ENCODE data around the gene SPG11.
"Not testable (repeated sequence)": the region's sequence is repeated elsewhere in the genome, so short reads cannot be mapped to it uniquely, and the experiment has no call there.

SPG11 gene

DNA sequence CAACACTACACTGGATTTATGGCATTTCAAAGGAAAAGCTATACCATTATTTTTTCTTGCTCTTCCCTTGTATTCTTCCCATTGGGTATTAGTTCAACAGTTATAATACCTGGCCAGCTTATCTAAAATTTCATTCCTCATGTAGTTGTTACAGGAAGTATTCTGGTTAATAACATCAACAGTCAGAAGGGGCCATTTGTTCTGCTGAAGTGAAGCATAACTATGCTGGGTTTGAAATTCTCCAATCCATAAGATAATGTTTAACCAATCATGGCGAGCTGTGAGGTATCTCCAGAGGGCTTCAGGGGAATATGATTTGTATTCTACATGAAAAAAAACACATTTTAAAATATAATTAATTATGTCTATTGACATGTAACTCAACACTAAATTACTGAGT is 43.4 kb downstream of the SPG11 start:
- DNase-seq = no peak

- DNase-seq = no peak
Measured at GRCh38 chr15:44616974-44617373, 46.5 kb downstream of the SPG11 start.

DNA sequence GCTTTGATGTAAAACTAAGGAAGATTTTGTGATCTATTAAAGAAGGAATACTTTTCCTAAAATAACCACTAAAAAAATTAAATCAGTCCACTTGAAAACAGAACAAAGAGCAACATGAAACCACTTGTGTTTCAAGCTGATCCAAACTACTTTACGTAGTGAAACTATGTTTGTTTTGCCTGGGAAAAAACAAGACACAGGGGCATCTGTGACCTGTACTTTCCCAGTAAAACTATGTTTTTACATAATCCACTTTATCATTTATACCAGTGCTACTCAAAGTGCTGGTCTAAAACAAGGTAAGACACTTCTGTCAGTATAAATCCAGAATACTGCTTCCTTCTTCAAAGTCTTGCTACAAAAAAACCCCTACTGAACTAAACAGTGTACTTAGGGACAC is 56.7 kb downstream of the SPG11 start:
- no peak for DNase-seq

GRCh38 chr15:44603126-44603525 is 60.3 kb downstream of the SPG11 start:
- no peak for DNase-seq

GRCh38 chr15:44598892-44599291 is 64.6 kb downstream of the SPG11 start:
- no peak for DNase-seq

GRCh38 chr15:44598066-44598465 is 65.4 kb downstream of the SPG11 start:
- no peak for DNase-seq

- DNase-seq = no peak
Measured at GRCh38 chr15:44596511-44597010, 66.9 kb downstream of the SPG11 start.

- DNase-seq = no peak
Measured at GRCh38 chr15:44595656-44596510, 67.6 kb downstream of the SPG11 start.

GRCh38 chr15:44595246-44595645 is 68.2 kb downstream of the SPG11 start:
- DNase-seq = no peak

- no peak for DNase-seq
Measured at GRCh38 chr15:44593042-44593736, 70.3 kb downstream of the SPG11 start.

DNA sequence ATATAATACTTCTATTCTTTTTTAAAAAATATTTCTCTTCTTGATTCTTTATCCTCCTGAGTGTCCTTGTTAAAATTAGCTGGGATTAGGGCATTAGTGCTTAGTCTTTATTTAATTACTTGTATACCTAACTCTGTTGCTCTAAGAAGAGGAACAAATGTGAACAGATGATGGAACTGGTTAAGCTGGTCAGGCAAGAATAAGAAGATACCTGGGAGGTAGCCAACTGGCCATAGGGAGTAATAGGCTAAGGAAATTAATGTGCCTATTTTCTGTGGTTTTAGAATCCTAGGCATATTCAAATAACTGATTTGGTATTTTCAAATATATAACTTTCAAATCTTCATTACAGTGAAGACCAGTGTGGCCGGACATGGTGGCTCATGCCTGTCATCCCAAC is 72.1 kb downstream of the SPG11 start:
- DNase-seq = no peak

GRCh38 chr15:44588541-44588940 is 74.9 kb downstream of the SPG11 start:
- DNase-seq = no peak

DNA sequence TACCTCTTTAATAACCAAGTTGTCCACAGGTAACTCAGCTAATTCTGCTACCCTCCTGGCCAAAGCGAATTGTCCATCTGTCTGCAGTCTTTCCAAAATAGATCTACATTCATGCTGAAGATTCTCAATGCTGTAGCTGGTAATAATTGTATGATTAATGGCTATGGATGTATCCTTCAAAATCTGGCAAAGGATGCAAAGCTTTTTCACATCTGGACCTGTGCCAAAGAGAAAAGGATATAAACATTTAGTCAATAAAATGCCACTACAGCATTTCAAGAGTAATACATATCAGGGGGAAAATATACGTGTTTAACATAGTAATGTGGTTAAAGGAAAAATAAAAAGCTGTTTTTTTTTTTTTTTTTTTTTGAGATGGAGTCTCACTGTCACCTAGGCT is 77.8 kb downstream of the SPG11 start:
- no peak for DNase-seq

GRCh38 chr15:44584162-44584749 is 79.2 kb downstream of the SPG11 start:
- DNase-seq = no peak

GRCh38 chr15:44580105-44580504 is 83.4 kb downstream of the SPG11 start:
- DNase-seq = no peak

DNA sequence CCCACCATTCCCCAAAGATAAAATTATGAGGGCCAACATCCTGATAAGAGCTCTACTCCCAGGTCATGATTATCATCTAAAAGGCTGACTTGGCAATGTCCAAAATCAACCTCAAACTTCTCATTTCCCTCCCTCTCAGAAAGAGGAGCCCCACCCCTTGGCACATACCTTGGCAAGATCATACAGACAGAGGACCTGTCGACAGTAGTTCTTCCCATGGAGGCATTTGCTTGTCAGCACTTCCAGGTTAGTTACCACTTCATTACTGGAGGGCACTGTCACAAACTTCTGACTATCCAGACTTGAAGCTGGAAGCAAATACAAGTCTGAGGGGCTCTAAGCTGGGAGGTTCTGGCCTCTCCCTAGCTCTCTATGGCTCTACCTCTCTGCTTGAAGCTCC is 88.7 kb downstream of the SPG11 start:
- no peak for DNase-seq

DNA sequence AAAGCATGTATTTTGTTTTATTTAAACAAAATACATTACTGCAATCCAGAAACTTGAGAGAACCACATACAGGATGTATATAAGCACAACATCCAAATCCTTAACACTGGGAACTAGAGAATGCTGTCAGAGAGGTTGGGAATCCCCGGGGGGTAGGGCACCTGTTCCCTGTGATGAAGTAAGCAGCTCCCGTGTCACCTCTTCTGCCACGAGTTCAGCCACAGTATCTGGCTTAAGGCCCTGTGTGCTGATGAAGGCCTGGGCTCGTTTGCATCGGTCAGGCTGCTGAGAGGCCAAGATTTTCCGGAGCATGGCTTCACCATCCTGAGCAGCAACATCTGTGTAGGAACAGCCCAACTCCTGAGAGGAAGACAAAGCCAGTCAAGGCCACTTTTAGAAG is 90.1 kb downstream of the SPG11 start:
- no peak for DNase-seq

DNA sequence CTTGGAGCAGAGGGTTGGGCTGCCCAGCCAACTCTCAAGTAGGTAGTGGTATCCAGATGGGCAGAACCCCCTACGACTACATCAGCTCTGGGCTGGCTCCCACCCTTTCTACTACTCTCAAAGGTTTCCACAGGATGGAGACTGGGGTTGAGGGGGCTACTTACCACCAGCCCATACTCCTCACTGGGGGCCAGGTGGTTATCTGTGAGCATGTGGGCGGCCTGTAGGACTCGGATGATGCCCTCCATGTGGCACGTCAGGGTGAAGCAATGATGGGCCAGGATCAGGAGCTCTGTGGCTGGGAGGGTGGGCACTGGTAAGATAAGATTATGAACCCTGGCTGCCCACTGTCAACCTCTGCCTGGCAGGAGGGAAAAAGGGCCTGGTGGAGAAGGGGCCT is 93.1 kb downstream of the SPG11 start:
- DNase-seq = no peak

- no peak for DNase-seq
Measured at GRCh38 chr15:44569316-44569715, 94.1 kb downstream of the SPG11 start.

DNA sequence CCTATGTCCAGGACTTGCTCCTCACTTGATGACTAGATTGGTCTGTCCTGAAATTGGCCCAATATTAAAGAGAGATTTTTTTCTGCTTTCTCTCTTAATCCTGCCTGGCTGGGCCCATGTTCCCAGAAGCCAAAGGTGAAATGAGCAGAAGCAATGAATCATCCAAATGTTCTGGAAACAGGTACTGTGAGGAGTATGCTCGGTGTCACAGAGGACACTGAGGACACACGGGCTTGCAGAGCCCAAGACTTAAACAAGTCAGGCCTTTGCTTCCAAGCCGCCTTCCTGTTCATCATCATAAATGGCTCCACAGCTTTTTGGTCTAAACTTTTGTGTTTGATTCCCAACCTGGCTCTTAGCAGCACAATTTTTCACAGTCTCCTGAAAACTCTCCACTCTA is 95.1 kb downstream of the SPG11 start:
- DNase-seq = no peak

- DNase-seq = no peak
Measured at GRCh38 chr15:44566155-44566540, 97.3 kb downstream of the SPG11 start.

GRCh38 chr15:44565387-44566154 is 97.9 kb downstream of the SPG11 start:
- DNase-seq = no peak

DNA sequence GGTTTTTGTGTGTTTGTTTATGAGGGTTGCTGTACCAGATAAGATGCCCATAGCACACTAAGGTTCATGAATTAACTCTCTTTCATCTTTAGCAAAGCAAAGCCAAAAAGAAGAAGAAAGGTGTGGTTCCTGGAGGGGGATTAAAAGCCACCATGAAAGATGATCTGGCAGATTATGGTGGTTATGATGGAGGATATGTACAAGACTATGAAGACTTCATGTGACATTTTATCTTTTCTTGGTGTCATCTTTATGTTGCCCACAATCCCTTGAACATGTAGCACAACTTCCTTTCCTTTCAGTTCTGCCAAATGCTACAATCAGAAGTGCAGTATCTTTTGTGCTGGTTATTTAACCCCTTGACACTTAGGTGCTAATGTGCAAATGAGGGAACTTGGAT is 102.5 kb downstream of the SPG11 start:
- DNase-seq = not testable (repeated sequence)

Measured in NCI-H2029 (cell line).